ENCODE results near the gene SIRT3.

SIRT3 gene

DNA sequence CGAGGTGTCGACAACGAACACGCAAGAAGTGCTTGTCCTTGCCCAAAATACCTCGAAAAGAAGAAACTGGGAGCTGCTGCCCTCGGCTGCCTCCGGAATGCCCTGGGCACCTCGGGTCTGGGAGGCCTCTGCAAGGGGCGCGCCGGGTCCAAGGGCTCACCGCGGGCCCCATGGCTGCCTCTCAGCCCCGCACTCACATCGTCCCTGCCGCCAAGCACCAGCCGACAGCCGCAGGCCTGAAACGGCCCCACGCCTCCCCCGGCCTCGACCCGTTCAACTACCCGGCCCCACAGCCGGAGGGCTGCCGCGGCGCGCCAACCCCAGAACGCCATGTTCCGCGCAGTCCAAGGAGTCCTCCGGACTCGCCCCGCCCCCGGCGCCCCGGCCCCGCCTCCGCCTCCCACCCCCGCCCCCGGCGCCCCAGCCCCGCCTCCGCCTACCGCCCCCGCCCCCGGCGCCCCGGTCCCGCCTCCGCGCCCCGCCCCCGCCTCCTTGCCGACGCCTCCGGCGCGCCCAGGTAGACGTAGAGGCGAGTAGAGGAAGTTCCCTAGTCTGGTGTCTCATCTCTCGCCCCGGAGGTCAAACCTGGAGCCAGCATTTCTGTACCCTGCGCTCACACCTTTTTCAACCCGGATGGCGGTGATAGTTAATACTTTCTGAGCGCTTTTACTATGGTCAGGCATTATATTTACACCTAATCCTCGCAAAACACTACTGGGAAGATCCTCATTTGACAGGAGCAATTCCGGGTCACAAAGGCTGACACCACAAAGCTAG is at the start of gene SIRT3:
Gene SIRT3, minus strand, starts transcription at position 346 of the 777 bp plus-strand sequence. Its CDS starts 14 bp downstream, at position 332.
- H3K9me3 ChIP-seq (ENCODE audit: severe bottlenecking) = no peaks in the 10 kb centered on the region
- H3K27ac ChIP-seq (ENCODE audit: poor library complexity, severe bottlenecking) = peak within 1 kb of the TSS; percentile 77

DNA sequence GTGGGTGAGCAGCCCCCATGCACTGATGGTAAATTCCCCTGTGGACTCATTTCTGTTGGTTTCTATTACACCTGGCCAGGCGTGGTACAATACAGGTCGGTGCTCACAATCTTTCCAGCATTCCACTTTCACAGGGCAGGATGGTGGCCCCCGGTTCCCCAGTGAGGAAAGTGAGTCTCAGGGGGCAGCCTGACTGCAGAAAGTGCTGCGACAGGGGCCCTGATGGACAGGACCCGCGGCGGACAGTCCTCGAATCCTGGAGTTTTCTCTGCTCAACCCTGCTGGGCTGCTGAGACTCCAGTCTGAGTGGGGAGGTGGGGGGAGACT is 49.7 kb upstream of the SIRT3 start:
- no peaks in the 10 kb centered on the region for H3K9me3 ChIP-seq (ENCODE audit: severe bottlenecking)
- ATAC-seq (ENCODE audit: low read depth) = no peak
- no peaks in the 10 kb centered on the region for H3K36me3 ChIP-seq (ENCODE audit: low read depth)
- no peak overlapping the region for H3K27ac ChIP-seq (ENCODE audit: poor library complexity, severe bottlenecking)
- no peak for DNase-seq (ENCODE audit: low spot score)
- no peaks in the 10 kb centered on the region for H3K4me1 ChIP-seq (ENCODE audit: insufficient read depth, poor library complexity, severe bottlenecking)
- H3K27me3 ChIP-seq (ENCODE audit: insufficient read depth, poor library complexity, severe bottlenecking) = peaks cover 30% of the 10 kb centered on the region
- TF ChIP-seq, protein P1, sequence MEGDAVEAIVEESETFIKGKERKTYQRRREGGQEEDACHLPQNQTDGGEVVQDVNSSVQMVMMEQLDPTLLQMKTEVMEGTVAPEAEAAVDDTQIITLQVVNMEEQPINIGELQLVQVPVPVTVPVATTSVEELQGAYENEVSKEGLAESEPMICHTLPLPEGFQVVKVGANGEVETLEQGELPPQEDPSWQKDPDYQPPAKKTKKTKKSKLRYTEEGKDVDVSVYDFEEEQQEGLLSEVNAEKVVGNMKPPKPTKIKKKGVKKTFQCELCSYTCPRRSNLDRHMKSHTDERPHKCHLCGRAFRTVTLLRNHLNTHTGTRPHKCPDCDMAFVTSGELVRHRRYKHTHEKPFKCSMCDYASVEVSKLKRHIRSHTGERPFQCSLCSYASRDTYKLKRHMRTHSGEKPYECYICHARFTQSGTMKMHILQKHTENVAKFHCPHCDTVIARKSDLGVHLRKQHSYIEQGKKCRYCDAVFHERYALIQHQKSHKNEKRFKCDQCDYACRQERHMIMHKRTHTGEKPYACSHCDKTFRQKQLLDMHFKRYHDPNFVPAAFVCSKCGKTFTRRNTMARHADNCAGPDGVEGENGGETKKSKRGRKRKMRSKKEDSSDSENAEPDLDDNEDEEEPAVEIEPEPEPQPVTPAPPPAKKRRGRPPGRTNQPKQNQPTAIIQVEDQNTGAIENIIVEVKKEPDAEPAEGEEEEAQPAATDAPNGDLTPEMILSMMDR (IDR thresholded peaks at IDR 0.05; ENCODE audit: poor library complexity, severe bottlenecking) = no peak
- H3K4me3 ChIP-seq (ENCODE audit: severe bottlenecking) = no peak overlapping the region

More for the DNA sequence above, at the start of gene SIRT3:
- Histone ChIP-seq H3K4me1 (ENCODE audit: insufficient read depth, poor library complexity, severe bottlenecking) (peaks cover 11% of the 10 kb centered on the region), H3K27me3 (ENCODE audit: insufficient read depth, poor library complexity, severe bottlenecking) (no peaks in the 10 kb centered on the region), H3K4me3 (ENCODE audit: severe bottlenecking) (peak within 1 kb of the TSS; percentile 94), H3K36me3 (ENCODE audit: low read depth) (peaks cover 28% of the 10 kb centered on the region)
- ATAC-seq (ENCODE audit: low read depth) (peak; percentile 86), DNase-seq (ENCODE audit: low spot score) (peak; percentile 87)
- TF ChIP-seq, protein P1 (IDR thresholded peaks at IDR 0.05; ENCODE audit: poor library complexity, severe bottlenecking) = no peak

DNA sequence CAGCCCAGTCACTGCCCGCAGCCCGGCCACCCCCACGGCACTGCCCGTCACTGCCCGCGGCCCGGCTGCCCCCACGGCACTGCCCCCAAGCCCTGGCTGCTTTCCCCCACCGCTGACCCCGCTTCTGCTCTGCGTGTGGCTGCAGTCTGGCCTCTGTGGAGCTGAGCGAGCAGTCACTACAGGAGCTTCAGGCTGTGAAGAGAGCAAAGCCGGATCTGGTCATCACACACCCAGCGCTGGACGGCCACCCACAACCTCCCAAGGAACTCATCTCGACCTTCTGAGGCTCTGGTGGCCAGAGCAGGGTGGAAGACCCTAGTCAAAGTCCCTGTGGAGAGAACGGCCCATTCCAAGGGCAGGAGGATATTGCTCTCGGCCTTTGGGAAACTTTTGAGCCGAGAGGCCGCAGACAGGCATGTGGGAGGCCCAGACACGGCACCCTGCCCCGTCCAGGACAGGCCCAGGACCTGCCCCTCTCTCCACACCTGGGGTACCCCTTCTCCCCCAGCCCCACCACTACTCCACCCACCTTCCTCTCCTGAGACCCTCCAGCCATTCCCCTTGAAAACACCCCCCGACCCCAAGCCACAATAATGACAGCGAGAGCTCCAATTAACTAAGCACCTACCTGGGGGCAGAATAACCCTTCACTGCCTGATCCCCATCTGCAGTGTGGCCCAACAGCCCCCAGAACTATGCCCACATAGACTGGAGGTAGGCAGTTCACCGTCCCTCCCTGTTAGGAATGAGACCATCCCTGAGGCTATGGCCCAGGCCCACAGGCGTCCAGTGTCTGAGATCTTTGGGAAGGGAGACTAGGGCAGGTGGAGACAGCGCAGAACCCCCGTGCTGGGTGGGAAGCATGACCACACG is 49.1 kb upstream of the SIRT3 start:
- Histone ChIP-seq H3K9me3 (ENCODE audit: severe bottlenecking) (no peaks in the 10 kb centered on the region), H3K4me1 (ENCODE audit: insufficient read depth, poor library complexity, severe bottlenecking) (no peaks in the 10 kb centered on the region), H3K4me3 (ENCODE audit: severe bottlenecking) (no peak overlapping the region), H3K27me3 (ENCODE audit: insufficient read depth, poor library complexity, severe bottlenecking) (peaks cover 36% of the 10 kb centered on the region), H3K27ac (ENCODE audit: poor library complexity, severe bottlenecking) (no peak overlapping the region), H3K36me3 (ENCODE audit: low read depth) (no peaks in the 10 kb centered on the region)
- TF ChIP-seq, protein P1 (IDR thresholded peaks at IDR 0.05; ENCODE audit: poor library complexity, severe bottlenecking) = no peak
- ATAC-seq (ENCODE audit: low read depth) (no peak), DNase-seq (ENCODE audit: low spot score) (no peak)

DNA sequence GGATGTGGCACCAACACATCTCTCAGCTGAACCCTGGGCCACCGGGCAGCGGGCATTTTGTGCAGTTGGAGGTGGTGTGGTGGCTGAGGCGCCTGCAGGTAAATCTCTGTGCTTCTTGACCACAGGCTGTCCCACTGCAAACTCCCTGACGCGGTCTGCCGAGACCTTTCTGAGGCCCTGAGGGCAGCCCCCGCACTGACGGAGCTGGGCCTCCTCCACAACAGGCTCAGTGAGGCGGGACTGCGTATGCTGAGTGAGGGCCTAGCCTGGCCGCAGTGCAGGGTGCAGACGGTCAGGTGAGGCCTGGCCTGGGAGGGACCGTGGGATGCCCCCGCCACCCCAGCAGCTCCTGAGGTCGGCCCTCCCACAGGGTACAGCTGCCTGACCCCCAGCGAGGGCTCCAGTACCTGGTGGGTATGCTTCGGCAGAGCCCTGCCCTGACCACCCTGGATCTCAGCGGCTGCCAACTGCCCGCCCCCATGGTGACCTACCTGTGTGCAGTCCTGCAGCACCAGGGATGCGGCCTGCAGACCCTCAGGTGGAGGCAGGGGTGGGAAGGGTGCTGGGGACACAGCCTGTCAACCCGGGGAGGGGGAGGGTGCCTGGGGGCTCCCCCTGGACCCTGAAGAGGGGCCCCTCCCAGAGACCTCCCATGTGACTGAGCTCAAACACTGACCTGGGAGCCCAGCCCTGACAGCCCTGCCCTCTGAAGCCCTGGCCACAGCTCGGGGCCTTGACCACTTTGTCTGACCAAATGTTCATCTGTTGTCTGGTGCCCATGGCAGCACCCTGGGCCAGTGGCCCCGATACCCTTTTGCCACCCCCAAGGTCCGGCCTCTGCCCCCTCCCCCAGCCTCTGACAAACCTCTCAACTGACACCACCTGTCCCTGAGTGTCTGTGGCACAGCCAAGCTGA is 48.2 kb upstream of the SIRT3 start:
- no peaks in the 10 kb centered on the region for H3K36me3 ChIP-seq (ENCODE audit: low read depth)
- no peaks in the 10 kb centered on the region for H3K9me3 ChIP-seq (ENCODE audit: severe bottlenecking)
- H3K27ac ChIP-seq (ENCODE audit: poor library complexity, severe bottlenecking) = no peak overlapping the region
- no peak overlapping the region for H3K4me3 ChIP-seq (ENCODE audit: severe bottlenecking)
- TF ChIP-seq, protein P1 (IDR thresholded peaks at IDR 0.05; ENCODE audit: poor library complexity, severe bottlenecking) = no peak
- no peaks in the 10 kb centered on the region for H3K4me1 ChIP-seq (ENCODE audit: insufficient read depth, poor library complexity, severe bottlenecking)
- DNase-seq (ENCODE audit: low spot score) (peak; percentile 55), ATAC-seq (ENCODE audit: low read depth) (no peak)
- H3K27me3 ChIP-seq (ENCODE audit: insufficient read depth, poor library complexity, severe bottlenecking) = peaks cover 45% of the 10 kb centered on the region
